GM04503 (cell line): ENCODE measurements around the gene CMYA5.
"Not testable (repeated sequence)": the region's sequence is repeated elsewhere in the genome, so short reads cannot be mapped to it uniquely, and the experiment has no call there.

ENCODE experiments used
- DNase-seq: peaks from one replicate; pipeline ENCODE4 v3.0.0-alpha.2; 2012; ENCODE audit warnings: low read depth

The CMYA5 gene

DNA sequence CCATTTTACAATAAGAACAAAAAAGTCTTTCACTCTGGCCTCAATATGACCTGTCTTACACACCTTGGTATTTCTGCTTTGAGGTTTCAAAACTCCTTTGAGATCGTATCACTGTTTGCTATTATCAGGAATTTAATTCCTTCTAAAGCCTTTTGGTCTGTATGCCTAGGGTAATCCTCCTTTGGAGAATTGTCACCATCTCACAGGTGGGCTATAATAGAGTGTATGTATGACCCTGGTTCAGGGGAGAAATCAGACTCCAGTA, 13.7 kb downstream of the CMYA5 start:
- DNase-seq: no peak

DNA sequence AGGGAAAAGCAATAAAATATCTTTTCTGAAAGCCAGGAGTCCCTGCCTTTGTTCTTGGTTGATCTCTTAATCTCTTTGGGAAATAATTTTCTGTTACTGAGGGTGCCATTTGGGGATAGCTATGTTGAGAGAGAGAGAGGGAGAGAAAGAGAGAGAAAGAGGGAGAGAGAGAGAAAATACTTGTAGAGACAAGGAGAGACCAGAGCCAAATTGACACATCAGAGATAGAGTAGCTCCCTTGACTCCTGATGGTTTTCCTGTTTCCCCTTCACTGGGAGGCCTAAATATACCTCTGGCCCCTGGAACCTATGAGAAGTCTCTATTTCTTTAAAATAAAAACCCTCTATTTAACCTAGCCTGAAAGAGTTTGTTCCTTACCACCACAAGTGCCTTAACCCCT, 14.9 kb downstream of the CMYA5 start:
- DNase-seq: no peak

DNA sequence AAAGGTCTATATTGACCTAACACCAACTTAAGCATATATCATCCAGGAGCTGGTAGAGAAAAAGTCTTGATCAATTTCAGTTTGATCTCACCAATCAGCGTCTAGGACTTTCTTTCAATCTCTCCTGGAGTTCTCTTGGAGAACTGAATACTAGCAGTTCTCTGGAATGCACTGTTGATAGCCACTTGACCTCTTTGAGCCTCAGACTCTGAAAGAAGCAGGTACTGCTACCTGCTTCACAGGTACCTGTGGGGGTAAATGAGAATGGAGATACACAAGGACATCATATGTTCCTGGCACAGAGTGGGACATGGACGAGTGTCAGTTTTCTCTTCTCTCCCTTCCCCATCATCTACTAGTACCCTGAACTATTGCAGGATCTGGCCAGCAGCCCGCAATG, 16.0 kb downstream of the CMYA5 start:
- DNase-seq: no peak

DNA sequence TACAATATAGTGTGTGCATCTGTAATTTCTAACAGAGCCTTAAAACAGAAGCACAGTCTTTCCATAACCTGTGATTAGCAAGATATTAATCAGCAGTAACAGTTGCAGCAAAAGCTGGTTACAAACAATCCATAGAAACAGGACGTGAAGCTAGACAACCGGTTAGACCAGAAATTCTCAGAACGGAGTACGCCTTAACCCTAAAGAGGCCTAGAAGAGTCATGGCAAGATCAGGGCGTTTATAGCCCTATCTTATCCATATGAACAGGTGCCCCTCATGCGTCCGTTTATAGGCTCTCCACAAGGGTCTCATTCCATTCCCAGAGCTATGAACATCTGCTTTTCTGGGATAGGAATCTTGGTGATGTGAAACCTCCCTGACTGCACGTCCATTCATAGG, 16.7 kb downstream of the CMYA5 start:
- DNase-seq: not testable (repeated sequence)

DNA sequence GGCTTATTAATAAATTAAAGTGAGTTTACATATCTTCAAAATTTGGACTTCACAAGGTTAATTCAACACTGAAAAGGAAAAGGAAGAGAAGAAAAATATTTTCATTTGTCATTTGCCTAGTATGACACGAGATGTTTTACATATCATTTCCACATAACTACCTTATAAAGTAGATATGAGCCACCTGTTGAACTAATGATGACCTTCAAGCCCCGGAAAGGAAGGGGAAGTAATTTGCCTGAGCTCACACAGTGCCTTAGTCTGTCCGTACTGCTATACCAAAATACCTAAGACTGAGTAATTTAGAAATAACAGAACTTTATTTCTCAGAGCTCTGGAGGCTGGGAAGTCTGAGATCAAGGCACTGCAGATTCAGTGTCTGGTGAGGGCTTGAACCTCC, 17.9 kb downstream of the CMYA5 start:
- no peak for DNase-seq

DNA sequence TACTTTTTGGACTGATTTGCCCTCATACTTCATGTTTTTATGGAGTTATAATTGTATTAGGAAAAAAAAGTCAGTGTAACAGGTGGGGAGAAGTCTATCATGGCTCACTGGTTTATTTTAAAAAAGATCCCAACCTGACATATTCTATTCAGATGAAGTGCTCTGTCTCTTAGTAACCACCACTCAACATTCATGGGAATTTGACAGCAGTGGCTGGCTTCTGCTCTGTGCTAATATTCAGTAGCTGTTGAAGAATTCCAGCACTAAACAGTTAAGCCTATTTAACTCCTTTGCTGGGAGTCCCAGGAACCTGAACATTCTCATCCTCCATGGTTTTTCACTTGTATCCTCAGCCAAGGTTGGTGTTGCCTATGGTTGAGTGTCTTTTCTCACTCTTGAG, 23.1 kb downstream of the CMYA5 start:
- no peak for DNase-seq

DNA sequence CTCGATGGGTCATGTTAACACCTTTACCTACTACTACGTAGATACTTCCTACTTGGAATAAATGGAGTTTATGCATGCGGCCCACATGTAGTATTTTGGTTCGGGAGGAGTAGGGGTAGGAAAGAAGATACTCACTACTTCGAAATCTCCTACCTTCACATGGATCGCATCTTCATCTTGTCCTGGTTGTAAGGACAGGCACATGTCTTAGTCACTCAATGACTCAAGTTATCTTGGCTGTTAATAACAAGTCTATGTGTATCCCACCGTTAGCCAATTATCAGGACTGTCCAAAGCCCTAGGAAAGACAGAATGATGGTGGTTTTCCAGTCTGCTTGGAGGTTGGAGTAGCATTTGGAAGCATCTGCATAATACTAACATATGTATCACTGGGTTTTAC, 24.1 kb downstream of the CMYA5 start:
- DNase-seq: no peak

DNA sequence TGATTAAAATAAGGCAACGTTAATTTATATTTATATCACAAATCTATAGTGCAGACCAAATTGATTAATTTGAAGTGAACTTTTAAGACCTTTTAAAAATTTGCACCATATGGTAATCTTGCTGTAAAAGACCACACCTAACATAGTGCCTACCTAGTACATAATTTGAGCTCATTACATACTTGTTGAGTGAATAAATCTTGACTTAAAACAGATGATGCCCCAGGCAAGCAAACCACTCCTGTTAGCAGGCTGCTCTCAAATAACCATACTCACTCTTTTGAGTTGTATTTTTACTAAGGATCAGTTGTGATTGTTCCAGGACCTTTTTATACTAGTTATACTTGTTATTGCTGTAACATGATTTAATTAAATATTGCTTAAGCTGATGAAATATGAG, 27.2 kb downstream of the CMYA5 start:
- no peak for DNase-seq

DNA sequence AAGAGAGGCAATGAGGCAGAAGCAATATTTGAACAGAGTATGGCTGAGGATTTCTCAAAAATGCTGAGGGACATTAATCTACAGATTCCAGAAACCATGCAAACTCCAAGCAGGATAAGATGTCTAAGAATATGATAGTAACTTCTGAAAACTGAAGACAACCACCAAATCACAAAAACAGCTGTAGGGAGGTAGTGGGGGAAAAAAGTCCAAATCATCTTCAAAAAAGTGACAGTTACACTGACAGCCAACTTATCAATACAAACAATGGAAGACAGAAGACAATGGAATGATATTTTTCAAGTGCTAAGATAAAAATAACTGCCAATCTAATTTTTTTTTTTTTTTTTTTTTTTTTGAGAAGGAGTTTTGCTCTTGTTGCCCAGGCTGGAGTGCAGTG, 30.5 kb downstream of the CMYA5 start:
- no peak for DNase-seq

DNA sequence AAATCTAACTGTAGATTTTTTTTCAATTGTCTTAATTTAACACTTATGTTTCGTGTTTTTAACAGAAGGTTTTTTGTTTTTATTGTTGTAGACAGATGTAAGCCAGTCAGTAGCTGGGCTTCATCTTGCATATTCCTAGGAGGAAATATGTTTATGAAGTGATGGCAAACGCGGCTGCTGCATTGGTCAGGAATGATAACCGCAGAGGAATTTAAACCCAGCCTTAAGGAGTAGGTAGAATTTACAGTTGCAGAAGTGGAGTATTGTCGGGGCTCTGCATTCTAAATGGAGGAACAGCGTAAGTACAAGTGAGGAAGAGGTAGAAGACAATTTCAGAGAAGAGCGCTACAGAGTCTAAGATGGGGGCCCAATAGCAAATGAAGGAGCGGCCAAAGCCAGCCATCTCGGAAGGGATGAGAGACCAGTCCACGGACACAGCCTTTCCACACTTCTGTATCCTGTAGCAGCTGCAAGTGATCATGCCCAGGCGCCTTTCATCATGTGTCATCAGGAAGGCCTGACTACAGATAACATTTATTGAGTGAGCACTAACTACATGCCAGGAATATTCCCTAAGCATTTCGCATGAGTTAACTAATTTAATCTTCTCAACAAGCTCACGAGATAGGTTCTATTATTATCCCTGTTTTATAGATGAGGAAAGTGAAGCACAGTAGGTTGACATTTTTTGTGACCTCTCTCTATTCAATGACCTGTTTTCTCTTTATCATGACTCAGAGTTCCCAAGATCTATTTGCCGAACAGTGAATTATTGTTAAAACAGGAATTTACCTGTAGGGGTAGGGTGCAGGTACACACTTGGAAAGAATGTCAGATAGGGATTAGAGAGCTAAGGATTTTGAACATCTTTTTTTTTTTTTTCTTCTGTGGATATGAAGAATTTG, 38.1 kb downstream of the CMYA5 start:
- no peak for DNase-seq

DNA sequence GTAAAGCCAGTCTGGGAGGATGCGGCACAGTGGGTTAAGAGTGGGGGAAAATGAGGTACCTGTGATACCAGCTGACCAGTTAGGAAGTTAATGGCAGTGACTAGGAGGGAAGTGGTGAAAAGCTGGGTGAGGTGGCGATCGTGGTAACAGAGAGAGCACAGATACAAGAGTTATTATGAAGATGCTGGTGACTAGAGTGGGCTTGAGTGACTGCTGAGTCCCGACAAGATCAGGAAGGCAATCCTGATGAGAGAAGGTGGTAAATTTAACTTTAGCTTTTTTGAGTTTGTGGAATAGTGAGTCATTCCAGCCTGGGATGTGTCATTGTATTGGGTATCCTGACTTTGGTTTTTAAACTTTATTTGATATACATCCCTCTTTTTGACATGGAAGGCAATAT, 38.8 kb downstream of the CMYA5 start:
- no peak for DNase-seq

DNA sequence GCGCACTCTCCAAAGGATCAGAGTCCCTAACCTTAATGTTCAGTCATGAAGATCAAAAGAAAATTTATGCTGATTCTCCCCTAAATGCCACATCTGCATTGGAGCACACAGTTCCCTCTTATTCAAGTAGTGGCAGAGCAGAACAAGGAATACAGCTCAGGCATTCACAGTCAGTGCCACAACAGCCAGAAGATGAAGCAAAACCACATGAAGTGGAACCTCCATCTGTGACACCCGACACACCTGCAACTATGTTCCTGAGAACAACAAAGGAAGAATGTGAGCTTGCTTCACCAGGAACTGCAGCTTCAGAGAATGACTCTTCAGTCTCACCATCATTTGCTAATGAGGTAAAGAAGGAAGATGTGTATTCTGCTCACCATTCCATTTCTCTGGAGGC, 40.0 kb downstream of the CMYA5 start:
- DNase-seq: no peak

DNA sequence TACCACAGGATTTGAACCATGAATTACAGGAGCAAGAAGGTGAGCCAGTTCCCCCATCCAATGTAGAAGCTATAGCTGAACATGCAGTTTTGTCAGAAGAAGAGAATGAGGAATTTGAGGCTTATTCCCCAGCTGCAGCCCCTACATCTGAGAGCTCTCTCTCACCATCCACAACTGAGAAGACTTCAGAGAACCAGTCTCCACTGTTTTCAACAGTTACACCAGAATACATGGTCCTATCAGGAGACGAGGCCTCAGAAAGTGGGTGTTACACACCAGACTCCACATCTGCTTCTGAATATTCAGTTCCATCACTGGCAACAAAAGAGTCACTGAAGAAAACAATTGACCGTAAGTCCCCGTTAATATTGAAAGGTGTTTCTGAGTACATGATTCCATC, 40.9 kb downstream of the CMYA5 start:
- no peak for DNase-seq

DNA sequence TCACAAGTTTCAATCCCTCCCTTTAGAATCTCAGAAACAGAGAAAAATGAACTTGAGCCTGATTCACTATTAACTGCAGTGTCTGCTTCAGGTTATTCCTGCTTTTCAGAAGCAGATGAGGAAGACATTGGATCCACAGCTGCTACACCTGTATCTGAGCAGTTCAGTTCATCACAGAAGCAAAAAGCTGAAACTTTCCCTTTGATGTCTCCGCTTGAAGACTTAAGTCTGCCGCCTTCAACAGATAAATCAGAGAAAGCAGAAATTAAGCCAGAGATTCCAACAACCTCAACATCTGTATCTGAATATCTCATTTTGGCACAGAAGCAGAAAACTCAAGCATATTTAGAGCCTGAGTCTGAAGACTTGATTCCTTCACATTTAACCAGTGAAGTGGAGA, 42.1 kb downstream of the CMYA5 start:
- DNase-seq: no peak

DNA sequence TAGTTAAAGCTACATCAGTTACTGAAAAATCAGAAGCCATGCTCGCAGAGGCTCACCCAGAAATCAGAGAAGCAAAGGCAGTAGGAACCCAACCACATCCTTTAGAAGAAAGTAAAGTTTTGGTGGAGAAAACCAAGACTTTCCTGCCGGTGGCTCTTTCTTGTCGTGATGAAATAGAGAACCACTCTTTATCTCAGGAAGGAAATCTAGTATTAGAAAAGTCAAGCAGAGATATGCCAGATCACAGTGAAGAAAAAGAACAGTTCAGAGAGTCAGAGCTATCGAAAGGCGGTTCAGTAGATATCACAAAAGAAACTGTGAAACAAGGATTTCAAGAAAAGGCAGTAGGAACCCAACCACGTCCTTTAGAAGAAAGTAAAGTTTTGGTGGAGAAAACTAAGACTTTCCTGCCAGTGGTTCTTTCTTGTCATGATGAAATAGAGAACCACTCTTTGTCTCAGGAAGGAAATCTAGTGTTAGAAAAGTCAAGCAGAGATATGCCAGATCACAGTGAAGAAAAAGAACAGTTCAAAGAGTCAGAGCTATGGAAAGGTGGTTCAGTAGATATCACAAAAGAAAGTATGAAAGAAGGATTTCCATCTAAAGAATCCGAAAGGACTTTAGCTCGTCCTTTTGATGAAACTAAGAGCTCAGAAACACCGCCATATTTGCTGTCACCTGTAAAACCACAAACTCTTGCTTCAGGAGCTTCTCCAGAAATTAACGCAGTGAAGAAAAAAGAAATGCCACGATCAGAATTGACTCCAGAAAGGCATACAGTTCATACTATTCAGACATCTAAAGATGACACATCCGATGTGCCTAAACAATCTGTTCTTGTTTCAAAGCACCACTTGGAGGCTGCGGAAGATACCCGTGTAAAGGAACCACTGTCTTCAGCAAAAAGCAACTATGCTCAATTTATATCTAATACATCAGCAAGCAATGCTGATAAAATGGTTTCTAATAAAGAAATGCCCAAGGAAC, 47.2 kb downstream of the CMYA5 start:
- DNase-seq: no peak

DNA sequence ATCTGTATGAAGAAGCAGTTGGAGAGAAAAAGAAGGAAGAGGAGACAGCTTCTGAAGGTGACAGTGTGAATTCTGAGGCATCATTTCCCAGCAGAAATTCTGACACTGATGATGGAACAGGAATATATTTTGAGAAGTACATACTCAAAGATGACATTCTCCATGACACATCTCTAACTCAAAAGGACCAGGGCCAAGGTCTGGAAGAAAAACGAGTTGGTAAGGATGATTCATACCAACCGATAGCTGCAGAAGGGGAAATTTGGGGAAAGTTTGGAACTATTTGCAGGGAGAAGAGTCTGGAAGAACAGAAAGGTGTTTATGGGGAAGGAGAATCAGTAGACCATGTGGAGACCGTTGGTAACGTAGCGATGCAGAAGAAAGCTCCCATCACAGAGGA, 48.7 kb downstream of the CMYA5 start:
- no peak for DNase-seq

DNA sequence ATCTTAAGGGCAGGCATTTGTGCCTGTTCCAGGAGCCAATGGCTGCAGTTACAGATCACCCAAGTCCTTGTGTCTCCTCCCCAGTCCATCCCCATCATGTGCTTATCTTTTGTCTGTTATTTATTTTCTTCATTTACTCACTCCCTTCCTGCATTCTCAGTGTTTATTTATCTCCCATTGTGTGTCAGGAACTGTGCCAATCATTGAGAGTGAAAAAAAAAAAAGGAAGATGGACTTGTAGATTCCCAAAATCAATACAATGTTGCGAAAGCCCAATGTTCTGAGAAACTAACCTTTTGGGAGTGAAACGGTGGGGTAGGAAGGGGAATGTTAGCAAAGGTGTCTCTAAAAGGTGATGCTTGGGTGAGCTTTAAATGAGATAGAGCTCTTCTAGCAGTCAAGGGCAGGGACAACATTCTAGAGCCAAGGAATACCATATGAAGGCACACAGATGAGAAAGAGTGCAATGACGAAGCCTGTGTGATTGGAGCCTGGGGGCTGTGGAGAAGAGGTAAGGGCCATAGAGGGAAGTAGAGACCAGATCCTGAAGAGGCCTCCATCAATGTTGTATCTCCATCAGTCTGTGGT, 53.0 kb downstream of the CMYA5 start:
- no peak for DNase-seq

DNA sequence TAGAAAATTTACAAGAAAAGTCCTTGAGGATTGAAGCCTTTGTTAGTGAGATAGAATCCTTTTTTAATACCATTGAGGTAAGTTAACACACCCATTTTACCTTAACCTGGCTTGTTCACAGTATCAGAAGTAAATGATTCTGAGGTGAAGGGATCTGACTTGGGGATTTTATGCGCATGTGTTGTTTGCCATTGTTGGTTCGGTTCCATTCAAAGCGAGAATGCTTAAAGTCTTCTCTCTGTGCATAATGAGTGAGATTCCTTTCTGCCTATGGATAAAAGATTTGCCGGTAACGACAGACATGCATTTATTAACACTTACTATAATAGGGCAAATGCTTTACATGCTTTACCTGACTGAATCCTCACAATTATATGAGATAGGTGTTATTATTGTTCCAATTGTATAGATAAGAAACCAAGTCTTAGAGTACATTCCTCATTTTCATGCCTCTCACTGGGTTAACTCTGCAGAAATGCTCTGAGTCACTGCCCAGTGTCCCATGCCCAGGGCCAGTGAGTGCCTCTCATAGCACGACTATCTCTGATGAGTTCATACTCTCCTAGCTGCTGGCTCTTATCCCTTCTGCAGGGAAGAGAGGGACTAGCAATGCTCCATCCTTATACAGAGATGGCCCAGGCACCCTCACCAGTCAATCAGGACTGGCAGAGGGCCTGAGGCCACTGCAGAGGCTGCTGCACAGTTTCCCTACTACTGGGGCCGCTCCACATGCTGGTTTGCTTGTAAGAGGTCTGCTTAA, 54.4 kb downstream of the CMYA5 start:
- DNase-seq: peak; percentile 25

DNA sequence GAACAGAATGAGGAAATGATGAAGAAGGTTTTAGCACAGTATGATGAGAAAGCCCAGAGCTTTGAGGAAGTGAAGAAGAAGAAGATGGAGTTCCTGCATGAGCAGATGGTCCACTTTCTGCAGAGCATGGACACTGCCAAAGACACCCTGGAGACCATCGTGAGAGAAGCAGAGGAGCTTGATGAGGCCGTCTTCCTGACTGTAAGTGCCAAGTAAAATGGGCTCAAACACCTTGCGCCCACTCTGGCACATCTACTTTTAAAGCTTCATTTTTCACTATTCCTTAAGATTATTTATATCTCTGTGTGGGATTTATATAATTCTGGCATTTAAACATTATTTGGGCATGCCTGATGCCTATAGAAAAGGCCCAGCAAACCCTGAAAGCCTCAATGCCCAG, 55.6 kb downstream of the CMYA5 start:
- no peak for DNase-seq

DNA sequence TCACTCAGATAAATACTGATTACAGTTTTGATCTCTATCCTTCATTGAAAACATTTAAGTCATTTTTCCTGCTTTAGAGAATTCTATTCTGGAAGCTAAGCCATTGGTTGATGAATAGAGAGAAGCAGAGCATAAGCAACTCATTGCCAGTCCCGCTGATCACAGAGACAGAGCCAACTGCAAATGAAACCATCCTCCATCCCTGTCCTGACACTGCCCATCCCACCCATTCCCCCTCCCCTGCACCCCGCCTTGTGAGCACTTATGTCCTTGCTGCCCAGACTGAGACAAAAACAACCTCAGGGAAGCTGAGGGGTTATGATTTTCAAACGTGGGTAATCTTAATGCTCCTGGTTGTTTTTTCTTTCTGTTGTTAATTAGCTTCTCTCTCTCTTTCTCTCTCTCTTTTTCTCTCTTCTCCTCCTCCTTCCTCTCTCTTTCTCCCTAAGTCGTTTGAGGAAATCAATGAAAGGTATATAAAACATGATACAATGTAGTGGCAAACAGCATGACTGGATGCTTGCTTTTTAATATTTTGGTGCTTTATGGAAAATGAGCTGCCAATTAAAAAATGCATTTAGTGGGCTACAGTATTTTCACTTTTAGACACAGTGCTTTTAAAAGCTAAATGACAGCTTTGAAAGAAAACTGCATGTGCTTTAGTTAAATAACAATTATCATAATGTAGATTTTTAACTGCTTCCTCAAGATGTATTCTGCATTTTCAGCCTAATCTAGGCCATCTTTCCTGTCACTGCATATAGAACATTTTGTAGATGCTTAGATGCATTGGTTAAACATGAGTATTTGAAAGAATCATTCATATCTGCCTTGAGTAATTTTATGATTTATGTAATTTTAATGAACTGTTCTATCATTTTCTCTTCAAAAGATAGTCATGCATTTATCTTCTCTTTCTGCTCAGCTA, 57.3 kb downstream of the CMYA5 start:
- no peak for DNase-seq
